ENCODE results near the gene NPAS3.

NPAS3 gene

GRCh38 chr14:32938719-32939253 is at the start of gene NPAS3:
Gene NPAS3, plus strand, starts transcription at chr14:32938879.
- peaks cover 3% of the 10 kb centered on the region for H3K9me3 Mint-ChIP-seq
- ATAC-seq (ENCODE audit: low read depth), result peak; percentile 16

GRCh38 chr14:32896979-32897697 is 41.5 kb upstream of the NPAS3 start:
- Mint-ChIP-seq H3K27me3 (no peaks in the 10 kb centered on the region), H3K27ac (no peak overlapping the region), H3K4me3 (peak overlapping the region; percentile 71), H3K36me3 (no peaks in the 10 kb centered on the region), H3K4me1 (peaks cover 4% of the 10 kb centered on the region), H3K9me3 (no peaks in the 10 kb centered on the region)
- ATAC-seq (ENCODE audit: low read depth), result no peak
- no peak for DNase-seq (ENCODE audit: low spot score in 2 of 2)

More at GRCh38 chr14:32938719-32939253, at the start of gene NPAS3:
- DNase-seq (ENCODE audit: low spot score in 2 of 2), result no peak
- Mint-ChIP-seq H3K27me3 (peaks cover 20% of the 10 kb centered on the region), H3K36me3 (peaks cover 4% of the 10 kb centered on the region), H3K4me1 (peaks cover 9% of the 10 kb centered on the region), H3K4me3 (peak within 1 kb of the TSS; percentile 95), H3K27ac (peak within 1 kb of the TSS; percentile 64)

DNA sequence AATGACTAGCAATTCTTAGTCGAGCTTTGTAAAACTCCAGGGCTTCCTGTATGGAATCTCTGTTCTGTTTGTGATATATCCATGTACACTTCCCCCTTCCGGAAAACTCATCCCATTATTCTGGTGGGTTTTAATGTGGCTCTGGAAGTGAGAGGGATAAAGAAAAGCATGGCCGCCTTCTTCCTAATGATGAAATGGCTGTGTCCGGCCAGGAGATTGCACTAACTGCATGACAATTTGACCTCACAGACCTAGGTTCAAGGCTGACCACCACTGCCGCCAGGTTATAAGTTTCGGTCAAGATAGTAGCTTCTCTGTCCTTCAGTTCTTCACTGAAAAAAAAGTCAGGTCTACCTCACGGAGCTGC is 41.0 kb upstream of the NPAS3 start:
- DNase-seq (ENCODE audit: low spot score in 2 of 2) (no peak), ATAC-seq (ENCODE audit: low read depth) (no peak)
- Mint-ChIP-seq H3K9me3 (no peaks in the 10 kb centered on the region), H3K27ac (no peak overlapping the region), H3K4me1 (peaks cover 4% of the 10 kb centered on the region), H3K27me3 (no peaks in the 10 kb centered on the region), H3K36me3 (no peaks in the 10 kb centered on the region), H3K4me3 (no peak overlapping the region)

DNA sequence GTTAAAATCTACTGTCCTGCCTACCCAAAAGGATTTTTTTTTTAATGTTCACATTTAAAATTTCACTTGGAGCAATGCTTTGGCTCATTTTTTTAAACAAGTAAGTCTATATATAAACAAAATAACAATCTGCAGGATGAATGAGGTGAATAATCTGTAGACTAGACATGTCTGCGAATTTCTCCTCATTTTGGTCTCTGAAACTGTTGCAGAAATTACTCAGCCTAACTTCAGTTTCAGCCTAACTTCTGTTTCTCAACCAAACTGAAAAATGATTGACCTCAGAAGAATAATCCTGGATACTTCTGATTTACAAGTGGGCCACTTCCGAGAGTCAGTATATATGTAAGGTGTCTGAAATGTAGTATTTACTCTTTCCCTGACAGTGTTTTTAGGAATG is 39.8 kb upstream of the NPAS3 start:
- Mint-ChIP-seq H3K9me3 (peaks cover 2% of the 10 kb centered on the region), H3K4me3 (no peak overlapping the region)
- no peak for ATAC-seq (ENCODE audit: low read depth)

GRCh38 chr14:32900547-32900946 is 38.1 kb upstream of the NPAS3 start:
- H3K27ac Mint-ChIP-seq, result no peak overlapping the region
- ATAC-seq (ENCODE audit: low read depth), result no peak
- peaks cover 4% of the 10 kb centered on the region for H3K4me1 Mint-ChIP-seq
- H3K4me3 Mint-ChIP-seq, result no peak overlapping the region
- no peak for DNase-seq (ENCODE audit: low spot score in 2 of 2)
- H3K36me3 Mint-ChIP-seq, result no peaks in the 10 kb centered on the region
- no peaks in the 10 kb centered on the region for H3K27me3 Mint-ChIP-seq
- H3K9me3 Mint-ChIP-seq, result peaks cover 2% of the 10 kb centered on the region

More for the DNA sequence above, 39.8 kb upstream of the NPAS3 start:
- Mint-ChIP-seq H3K27ac (no peak overlapping the region), H3K4me1 (peaks cover 4% of the 10 kb centered on the region), H3K27me3 (no peaks in the 10 kb centered on the region), H3K36me3 (no peaks in the 10 kb centered on the region)
- no peak for DNase-seq (ENCODE audit: low spot score in 2 of 2)

GRCh38 chr14:32905013-32905412 is 33.7 kb upstream of the NPAS3 start:
- ATAC-seq (ENCODE audit: low read depth), result no peak
- Mint-ChIP-seq H3K4me1 (no peaks in the 10 kb centered on the region), H3K4me3 (no peak overlapping the region), H3K9me3 (peaks cover 2% of the 10 kb centered on the region), H3K27me3 (peaks cover 2% of the 10 kb centered on the region), H3K27ac (no peak overlapping the region), H3K36me3 (no peaks in the 10 kb centered on the region)
- no peak for DNase-seq (ENCODE audit: low spot score in 2 of 2)

GRCh38 chr14:32906672-32907071 is 32.0 kb upstream of the NPAS3 start:
- Mint-ChIP-seq H3K4me1 (no peaks in the 10 kb centered on the region), H3K9me3 (peaks cover 2% of the 10 kb centered on the region), H3K4me3 (no peak overlapping the region)

DNA sequence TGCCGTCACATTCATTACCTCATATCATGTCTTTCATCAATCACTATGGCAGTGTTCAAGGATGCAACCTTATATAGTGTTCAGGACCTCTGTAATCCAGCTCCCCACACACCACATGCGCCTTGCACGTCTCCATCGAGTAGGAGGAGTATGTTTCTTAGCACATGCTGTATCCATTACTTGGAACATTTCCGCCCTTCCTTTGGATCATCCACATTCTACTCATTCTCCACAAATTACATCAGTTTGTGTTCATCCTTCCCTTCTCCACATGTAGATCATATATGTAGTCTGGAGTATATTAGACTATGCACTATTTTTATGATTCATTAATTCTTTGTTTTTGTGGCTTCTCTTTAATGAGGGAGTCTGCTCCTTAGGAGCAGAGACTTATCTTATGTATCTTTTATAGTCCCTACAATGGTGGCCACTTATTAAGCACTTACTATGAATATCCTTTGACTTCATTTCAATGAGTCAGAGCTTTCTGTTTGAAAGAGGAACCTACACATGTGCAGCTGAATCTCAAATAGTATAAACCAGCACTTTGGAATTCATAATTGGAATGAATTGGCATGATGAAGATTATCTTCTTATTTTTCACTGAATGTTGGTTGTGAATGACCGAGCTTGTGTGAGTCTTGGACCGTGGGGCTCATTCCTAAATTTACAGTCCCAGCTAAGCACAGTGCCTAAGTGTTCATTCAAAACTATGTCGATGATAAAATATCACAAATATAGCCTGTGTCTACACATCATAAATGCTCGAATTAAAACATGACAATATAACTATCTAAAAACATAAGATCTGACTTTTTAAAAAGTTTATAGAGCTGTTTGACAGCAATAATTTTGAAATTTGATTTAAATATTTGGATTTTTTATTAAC is 30.2 kb upstream of the NPAS3 start:
- H3K4me3 Mint-ChIP-seq, result no peak overlapping the region

More at GRCh38 chr14:32906672-32907071, 32.0 kb upstream of the NPAS3 start:
- DNase-seq (ENCODE audit: low spot score in 2 of 2) (no peak), ATAC-seq (ENCODE audit: low read depth) (no peak)
- Mint-ChIP-seq H3K27ac (no peak overlapping the region), H3K36me3 (no peaks in the 10 kb centered on the region), H3K27me3 (peaks cover 2% of the 10 kb centered on the region)

GRCh38 chr14:32913725-32914124 is 25.0 kb upstream of the NPAS3 start:
- no peak overlapping the region for H3K4me3 Mint-ChIP-seq
- H3K27me3 Mint-ChIP-seq, result peaks cover 2% of the 10 kb centered on the region
- H3K9me3 Mint-ChIP-seq, result no peaks in the 10 kb centered on the region
- ATAC-seq (ENCODE audit: low read depth) (no peak), DNase-seq (ENCODE audit: low spot score in 2 of 2) (no peak)
- no peak overlapping the region for H3K27ac Mint-ChIP-seq
- no peaks in the 10 kb centered on the region for H3K36me3 Mint-ChIP-seq
- H3K4me1 Mint-ChIP-seq, result no peaks in the 10 kb centered on the region

More for the DNA sequence above, 30.2 kb upstream of the NPAS3 start:
- no peaks in the 10 kb centered on the region for H3K36me3 Mint-ChIP-seq
- ATAC-seq (ENCODE audit: low read depth), result no peak
- peaks cover 2% of the 10 kb centered on the region for H3K9me3 Mint-ChIP-seq
- DNase-seq (ENCODE audit: low spot score in 2 of 2), result no peak
- H3K27ac Mint-ChIP-seq, result no peak overlapping the region
- peaks cover 2% of the 10 kb centered on the region for H3K27me3 Mint-ChIP-seq
- no peaks in the 10 kb centered on the region for H3K4me1 Mint-ChIP-seq

GRCh38 chr14:32914391-32914790 is 24.3 kb upstream of the NPAS3 start:
- Mint-ChIP-seq H3K9me3 (no peaks in the 10 kb centered on the region), H3K27me3 (peaks cover 2% of the 10 kb centered on the region), H3K27ac (no peak overlapping the region), H3K36me3 (no peaks in the 10 kb centered on the region), H3K4me3 (no peak overlapping the region), H3K4me1 (no peaks in the 10 kb centered on the region)
- no peak for ATAC-seq (ENCODE audit: low read depth)
- no peak for DNase-seq (ENCODE audit: low spot score in 2 of 2)

DNA sequence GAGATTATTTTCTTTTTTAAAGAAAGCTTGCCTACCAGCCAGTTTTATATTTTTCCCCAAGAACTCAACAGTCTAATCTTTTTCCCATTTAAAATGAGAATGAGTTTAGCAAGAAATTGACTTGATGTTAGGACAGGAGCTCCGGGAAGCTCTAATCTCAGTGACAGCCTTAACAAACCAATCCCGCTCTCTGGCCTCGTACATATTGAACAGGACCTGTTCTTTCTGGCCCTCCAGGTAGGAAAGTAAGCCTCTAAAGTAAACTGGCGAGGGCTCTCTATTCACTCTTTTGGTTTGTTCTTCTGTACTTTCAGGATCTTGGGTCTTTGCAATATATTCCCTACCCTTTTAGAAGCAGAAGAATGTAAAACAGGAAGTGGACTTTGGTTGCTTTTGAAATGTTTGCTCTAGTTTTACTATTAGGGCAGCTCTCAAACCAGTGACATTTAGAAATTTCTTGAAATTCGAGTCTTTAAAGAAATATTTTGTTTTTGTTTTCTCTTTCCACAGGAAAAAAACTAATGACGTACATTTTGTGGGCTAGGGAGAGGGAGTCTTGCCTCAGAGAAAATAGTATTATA is 17.9 kb upstream of the NPAS3 start:
- no peak overlapping the region for H3K4me3 Mint-ChIP-seq
- DNase-seq (ENCODE audit: low spot score in 2 of 2) (no peak), ATAC-seq (ENCODE audit: low read depth) (no peak)
- H3K27ac Mint-ChIP-seq, result no peak overlapping the region
- H3K4me1 Mint-ChIP-seq, result no peaks in the 10 kb centered on the region
- no peaks in the 10 kb centered on the region for H3K9me3 Mint-ChIP-seq
- H3K27me3 Mint-ChIP-seq, result no peaks in the 10 kb centered on the region
- H3K36me3 Mint-ChIP-seq, result no peaks in the 10 kb centered on the region

GRCh38 chr14:32925439-32925838 is 13.2 kb upstream of the NPAS3 start:
- Mint-ChIP-seq H3K4me1 (no peaks in the 10 kb centered on the region), H3K27ac (no peak overlapping the region), H3K9me3 (peaks cover 2% of the 10 kb centered on the region), H3K4me3 (no peak overlapping the region), H3K36me3 (no peaks in the 10 kb centered on the region), H3K27me3 (peaks cover 3% of the 10 kb centered on the region)
- no peak for ATAC-seq (ENCODE audit: low read depth)
- DNase-seq (ENCODE audit: low spot score in 2 of 2), result no peak

DNA sequence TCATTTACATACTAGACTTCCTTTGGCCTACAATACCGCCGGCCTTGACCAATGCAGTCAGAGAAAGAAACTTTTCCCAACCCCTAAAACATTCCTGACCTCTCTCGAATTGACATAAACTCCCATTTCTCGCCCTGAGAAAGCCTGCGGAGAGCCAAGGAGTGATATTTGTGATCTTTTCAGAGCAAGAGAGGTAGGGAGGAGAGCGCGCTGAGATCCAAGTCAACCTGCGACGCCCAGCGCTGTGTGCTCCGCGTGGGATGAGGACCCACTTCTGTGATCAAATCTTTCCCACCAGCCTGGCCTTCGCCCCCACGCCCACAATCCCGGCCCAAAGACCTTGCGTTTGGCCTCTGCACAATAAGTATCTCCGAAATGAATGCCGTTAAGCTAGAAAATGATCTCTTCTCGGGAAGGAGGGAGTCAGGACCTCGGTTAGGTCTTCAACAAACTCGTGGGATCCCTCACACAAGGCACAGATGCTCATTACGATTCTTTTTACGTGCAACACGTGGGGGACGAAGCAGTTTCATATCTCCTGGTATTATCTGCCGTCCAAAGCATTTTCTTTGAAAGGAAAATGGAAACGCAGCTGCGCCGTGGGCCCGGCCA is 6.3 kb upstream of the NPAS3 start:
- ATAC-seq (ENCODE audit: low read depth), result no peak
- H3K4me3 Mint-ChIP-seq, result no peak overlapping the region
- H3K27me3 Mint-ChIP-seq, result peaks cover 19% of the 10 kb centered on the region
- H3K9me3 Mint-ChIP-seq, result no peaks in the 10 kb centered on the region
- H3K4me1 Mint-ChIP-seq, result peaks cover 2% of the 10 kb centered on the region
- no peak for DNase-seq (ENCODE audit: low spot score in 2 of 2)
- no peaks in the 10 kb centered on the region for H3K36me3 Mint-ChIP-seq
- no peak overlapping the region for H3K27ac Mint-ChIP-seq

All from memory B cell (primary cell).